Activated effector memory CD4-positive, alpha-beta T cell treated with Interleukin-2 at 50 U/mL for 16 hours (primary cell): Measurements from ENCODE around the gene AMZ2.
A peak's percentile ranks its signal among the peaks of the same experiment; 100 is the strongest.
"Not testable (repeated sequence)": the region's sequence is repeated elsewhere in the genome, so short reads cannot be mapped to it uniquely, and the experiment has no call there.

ENCODE experiments used
- DNase-seq: peaks from one replicate; pipeline ENCODE4 v3.0.0-alpha.2; 2020

AMZ2 gene

DNA sequence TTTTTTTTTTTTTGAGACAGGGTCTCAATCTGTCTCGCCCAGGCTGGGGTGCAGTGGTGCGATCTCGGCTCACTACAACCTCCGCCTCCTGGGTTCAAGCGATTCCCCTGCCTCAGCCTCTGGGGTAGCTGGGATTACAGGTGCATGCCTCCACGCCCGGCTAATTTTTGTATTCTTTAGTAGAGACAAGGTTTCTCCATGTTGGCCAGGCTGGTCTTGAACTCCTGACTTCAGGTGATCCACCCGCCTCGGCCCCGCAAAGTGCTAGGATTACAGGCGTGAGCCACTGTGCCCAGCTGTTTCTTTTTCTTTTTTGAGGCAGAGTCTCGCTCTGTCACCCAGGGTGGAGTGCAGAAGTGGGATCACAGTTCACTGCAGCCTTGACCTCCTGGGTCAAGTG, 27.1 kb upstream of the AMZ2 start:
- DNase-seq: not testable (repeated sequence)

DNA sequence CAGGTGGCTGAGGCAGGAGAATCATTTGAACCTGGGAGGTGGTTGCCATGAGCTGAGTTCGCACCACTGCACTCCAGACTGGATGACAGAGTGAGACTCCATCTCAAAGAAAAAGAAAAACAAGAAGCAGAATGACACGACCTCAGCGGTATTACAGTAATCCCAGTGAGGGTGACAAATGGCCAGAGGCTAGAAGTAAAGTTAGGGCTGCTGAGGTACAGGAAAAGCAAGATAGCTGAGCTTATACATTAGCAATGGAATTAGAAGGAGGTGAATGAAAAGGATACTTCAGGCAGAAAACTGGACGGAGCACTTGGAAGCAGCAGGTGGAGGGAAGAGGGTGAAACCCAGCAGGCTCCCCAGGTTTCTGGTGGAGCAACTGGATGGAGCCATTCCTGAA, 26.1 kb upstream of the AMZ2 start:
- no peak for DNase-seq

- DNase-seq: no peak
Measured at GRCh38 chr17:68222606-68223005, 25.2 kb upstream of the AMZ2 start.

GRCh38 chr17:68225055-68225454, 22.8 kb upstream of the AMZ2 start:
- DNase-seq: not testable (repeated sequence)

GRCh38 chr17:68228039-68228680, 19.7 kb upstream of the AMZ2 start:
- not testable (repeated sequence) for DNase-seq

GRCh38 chr17:68228817-68229570, 18.8 kb upstream of the AMZ2 start:
- no peak for DNase-seq

- DNase-seq: no peak
Measured at GRCh38 chr17:68229619-68230018, 18.2 kb upstream of the AMZ2 start.

- not testable (repeated sequence) for DNase-seq
Measured at GRCh38 chr17:68231131-68231530, 16.7 kb upstream of the AMZ2 start.

- no peak for DNase-seq
Measured at GRCh38 chr17:68231541-68231940, 16.3 kb upstream of the AMZ2 start.

DNA sequence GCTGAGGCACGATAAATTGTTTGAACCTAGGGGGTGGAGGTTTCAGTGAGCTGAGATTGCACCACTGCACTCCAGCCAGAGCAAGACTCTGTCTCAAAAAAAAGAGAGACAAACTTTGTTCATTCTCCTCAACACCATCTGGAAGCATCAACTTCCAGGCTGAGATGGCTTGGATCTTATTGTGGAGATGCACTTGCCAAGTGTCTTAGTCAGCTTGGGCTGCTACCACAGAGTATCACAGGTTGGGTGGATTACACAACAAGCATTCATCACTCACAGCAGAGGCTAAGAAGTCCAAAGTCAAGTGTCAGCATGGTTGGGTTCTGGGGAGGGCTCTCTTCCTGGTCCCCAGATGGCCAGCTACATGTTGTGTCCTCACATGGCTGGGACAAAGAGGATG, 15.1 kb upstream of the AMZ2 start:
- DNase-seq: not testable (repeated sequence)

GRCh38 chr17:68234726-68235335, 13.0 kb upstream of the AMZ2 start:
- not testable (repeated sequence) for DNase-seq

GRCh38 chr17:68235336-68235791, 12.5 kb upstream of the AMZ2 start:
- not testable (repeated sequence) for DNase-seq

DNA sequence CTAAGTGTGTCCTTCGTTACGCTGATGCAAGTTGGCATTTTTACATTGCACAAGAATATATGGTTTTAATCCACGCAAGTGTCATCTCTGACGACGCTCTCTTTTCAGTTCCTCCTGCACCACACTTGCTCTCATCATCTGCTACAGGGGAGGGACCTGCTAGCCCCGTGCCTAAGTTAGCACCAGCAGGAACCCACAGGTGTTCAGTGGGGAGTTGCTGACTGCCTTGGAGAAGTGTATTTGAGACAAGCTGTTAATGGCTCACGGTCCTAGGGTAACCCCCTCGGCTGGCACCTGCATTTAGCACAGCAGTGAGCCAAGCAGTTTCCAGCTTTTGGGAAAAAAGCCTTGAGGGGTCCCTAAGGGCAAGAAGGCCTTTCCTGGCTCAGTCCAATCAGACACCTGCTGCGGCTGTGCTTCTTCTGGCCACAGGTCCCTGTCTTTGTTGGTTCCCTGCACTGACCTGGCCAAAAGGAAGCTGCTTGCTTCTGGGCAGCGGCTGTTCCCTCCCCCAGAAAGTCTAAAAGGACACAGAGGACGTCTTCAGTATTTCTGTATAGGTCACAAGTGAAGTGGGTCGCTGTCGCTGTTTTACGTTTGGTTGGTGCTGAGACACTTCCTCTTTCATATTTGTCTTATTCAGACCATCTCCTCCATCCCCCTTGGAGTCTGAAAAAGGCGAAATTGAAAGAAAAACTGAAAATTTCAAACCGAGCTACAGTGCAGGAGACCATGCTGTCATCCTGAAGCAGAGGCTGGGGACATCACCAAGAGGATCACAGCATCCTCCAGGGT, 10.3 kb upstream of the AMZ2 start:
- DNase-seq: peak; percentile 52

DNA sequence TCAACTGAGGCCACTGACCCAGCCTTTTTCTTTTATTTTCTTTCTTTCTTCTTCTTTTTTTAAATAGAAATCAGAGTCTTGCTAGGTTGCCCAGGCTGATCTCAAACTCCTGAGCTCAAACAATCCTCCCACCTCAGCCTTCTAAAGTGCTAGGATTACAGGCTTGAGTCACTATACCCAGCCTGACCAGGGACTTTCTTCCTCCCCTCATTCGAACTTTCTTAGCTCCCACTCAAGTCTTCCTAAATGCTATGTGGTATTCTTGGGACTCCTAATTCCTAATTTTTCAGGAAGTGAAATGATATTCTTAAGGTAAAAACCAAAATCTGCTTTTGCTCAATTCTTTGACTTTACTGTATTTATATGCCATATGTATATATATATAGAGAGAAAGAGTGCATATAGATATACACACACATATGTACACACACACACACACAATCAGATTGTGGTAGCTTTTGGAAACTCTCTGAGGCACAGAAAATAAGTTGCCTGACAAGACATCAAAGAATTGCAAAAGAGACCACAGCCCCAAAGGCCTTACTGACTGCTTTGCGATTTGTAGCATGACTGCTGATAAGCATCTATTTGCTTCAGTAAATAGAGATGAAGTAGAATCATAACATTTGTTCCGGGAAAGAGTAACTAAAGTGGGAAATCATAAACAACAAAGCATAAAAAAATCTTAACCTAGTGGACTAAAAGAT, 9.5 kb upstream of the AMZ2 start:
- no peak for DNase-seq

- DNase-seq: no peak
Measured at GRCh38 chr17:68238871-68239253, 9.0 kb upstream of the AMZ2 start.

DNA sequence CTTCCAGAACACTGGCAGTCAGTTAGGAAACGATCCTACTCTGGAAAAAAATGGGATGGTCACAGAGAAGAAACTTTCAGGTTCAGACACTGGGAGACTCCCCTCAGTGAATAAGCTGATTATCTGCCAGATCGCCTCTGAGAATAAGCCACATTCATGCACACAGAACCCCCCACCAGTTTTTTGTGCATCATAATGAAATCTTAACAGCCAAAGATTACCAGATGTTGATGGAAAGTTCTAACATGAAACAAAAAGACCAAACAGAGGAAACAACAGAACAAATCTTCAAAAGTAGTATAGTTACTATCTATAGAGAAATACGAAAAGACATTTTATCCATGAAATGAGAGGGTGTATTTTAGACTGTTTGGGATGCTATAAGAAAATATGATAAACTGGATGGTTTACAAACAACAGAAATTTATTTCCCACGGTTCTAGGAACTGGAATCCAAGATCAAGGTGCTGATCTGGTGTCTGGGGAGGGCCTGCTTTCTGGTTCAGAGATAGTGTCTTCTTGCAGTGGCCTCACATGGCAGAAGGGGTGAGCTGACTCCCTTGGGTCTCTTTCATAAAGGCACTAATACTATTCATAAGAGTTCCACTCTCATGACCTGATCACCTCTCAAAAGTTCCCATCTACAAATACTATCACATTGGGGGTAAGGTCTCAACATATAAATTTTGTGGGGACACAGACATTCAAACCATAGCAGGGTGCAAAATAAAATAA, 8.0 kb upstream of the AMZ2 start:
- DNase-seq: no peak

- no peak for DNase-seq
Measured at GRCh38 chr17:68246271-68247028, 1.4 kb upstream of the AMZ2 start.

- no peak for DNase-seq
Measured at GRCh38 chr17:68248199-68248825, 469 bp downstream of the AMZ2 start.

- DNase-seq: no peak
Measured at GRCh38 chr17:68248891-68249290, 1.0 kb downstream of the AMZ2 start.

- DNase-seq: no peak
Measured at GRCh38 chr17:68249354-68249765, 1.5 kb downstream of the AMZ2 start.

GRCh38 chr17:68253426-68253825, 5.6 kb downstream of the AMZ2 start:
- not testable (repeated sequence) for DNase-seq
